GM12873 (cell line): ENCODE measurements around the gene NKD2.

ENCODE experiments used
- TF ChIP-seq, protein P1 (sequence below): IDR thresholded peaks from 2 replicates; pipeline ENCODE4 v1.5.1; 2012; ENCODE audit warnings: low read depth, mild to moderate bottlenecking, moderate library complexity, low read length, control low read depth; ENCODE audit not compliant: insufficient read depth; ENCODE audit errors: missing control alignments

NKD2 gene

DNA sequence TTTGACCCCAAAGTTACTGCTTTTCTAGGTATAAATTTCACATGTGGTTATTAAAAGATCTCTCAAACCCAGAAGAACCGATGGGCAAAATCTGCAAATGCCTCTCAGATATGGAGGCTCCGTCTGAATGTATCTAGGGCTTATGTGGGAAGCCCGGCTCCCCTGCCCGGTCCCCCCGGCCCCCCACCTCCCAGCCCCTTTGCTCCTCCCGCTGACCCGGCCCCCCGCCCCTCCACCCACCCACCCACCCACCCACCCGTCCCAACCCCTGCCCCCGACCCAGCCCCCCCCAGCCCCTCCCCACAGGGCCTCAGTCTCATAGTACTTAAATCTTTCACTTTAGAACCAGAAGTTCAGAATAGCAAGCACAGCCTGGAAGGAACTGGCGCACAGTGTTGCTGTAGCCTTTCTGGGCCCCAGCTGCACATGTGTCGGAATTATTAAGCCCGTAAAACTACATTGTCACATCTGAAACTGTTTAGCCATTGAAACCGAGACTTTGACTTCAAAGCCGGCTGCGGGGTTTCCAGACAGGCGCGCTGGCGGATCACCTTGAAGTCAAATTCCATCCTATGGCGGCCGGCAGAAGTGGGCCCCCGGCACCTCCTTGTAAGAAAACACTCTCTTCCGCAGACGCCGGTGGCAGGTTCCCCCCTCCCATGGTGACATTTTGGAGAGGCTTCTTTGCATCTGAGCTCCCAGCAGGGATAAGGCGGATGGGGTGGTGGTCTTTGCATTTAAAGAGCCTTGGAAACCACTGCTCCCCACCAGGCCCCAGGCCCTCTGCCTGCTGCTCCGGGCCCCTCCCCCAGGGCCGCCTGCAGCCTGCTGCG is 12.8 kb downstream of the NKD2 start:
- TF ChIP-seq, protein P1, sequence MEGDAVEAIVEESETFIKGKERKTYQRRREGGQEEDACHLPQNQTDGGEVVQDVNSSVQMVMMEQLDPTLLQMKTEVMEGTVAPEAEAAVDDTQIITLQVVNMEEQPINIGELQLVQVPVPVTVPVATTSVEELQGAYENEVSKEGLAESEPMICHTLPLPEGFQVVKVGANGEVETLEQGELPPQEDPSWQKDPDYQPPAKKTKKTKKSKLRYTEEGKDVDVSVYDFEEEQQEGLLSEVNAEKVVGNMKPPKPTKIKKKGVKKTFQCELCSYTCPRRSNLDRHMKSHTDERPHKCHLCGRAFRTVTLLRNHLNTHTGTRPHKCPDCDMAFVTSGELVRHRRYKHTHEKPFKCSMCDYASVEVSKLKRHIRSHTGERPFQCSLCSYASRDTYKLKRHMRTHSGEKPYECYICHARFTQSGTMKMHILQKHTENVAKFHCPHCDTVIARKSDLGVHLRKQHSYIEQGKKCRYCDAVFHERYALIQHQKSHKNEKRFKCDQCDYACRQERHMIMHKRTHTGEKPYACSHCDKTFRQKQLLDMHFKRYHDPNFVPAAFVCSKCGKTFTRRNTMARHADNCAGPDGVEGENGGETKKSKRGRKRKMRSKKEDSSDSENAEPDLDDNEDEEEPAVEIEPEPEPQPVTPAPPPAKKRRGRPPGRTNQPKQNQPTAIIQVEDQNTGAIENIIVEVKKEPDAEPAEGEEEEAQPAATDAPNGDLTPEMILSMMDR = no peak

DNA sequence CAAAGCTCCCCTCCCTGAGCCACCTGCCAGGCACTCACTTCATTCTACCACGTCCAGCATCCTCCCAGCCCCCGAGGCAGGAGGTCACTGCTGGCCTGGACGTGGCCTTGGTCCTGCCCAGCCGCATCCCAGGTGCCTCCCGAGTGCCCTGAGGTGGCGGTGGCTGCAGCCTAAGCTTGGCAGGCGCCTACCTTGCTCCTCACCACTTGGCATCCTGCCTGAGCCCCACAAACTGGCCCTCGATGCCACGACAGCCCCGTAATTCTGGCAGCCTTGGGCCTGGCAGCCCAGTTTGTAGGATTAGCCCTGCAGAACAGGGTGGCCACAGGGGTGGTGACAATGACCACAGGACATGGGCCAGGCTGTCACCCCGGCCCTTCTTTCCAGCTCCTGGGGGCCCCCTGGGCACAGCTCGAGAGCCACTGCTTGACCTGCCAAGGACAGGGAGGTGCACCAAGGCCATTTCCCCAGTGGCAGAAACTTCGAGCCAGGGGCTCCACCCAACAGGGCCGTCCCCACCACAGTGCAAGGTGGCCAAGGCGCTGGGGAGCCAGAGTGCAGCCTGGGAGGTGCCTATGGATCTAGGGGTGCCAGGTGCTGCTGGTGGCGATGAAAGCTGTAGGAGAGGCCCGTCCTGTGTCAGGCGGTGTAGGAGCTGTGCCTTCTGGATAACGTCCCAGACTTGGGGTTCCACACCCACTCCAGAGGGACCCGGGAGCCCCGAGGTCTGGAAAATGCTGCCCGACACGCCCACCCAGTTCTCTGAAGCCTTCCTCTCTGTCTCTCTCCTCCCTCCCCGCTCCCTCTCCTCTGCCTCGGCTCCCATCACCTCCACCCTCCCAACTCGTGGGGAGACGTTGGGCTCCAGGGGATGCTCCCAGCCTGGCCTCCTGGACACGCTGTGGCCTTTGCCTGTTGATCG is 18.4 kb downstream of the NKD2 start:
- TF ChIP-seq, protein P1 = no peak

- TF ChIP-seq, protein P1 = no peak
These were observed 19.2 kb downstream of the NKD2 start for GRCh38 chr5:1027631-1028441.

- TF ChIP-seq, protein P1 = no peak
These were observed 20.1 kb downstream of the NKD2 start for GRCh38 chr5:1028481-1029281.

DNA sequence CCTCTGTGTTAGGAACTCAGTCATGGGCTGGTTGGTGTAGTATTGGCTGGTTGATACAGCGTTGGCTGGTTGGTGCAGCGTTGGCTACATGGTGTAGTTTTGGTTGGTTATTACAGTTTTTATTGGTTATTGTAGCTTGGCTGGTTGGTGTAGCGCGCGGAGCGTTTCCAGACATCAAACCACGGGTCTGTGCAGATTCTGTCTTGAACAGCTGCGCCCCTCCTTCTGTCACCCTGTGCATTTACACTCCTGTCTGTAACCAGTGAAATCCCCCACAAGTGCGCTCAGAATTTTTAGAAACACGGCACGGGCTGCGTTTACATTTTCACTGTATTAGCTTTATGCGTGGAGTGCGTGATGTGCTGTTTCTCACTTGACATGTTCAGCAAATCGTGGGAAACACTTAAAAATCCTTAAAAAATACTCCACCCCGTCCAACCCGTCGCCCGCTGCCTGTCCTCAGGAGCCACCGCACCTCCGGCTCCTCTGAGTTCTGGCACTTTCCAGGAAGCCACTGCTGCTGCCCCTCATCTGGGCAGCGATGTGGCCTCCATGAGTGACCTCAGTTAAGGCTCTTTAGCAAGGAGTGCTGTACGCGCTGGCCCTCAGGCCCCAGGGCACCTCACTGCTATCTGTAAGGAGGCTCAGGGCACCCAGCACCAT is 20.8 kb downstream of the NKD2 start:
- TF ChIP-seq, protein P1 = no peak

GRCh38 chr5:1029945-1030625 is 21.5 kb downstream of the NKD2 start:
- TF ChIP-seq, protein P1 = no peak
